GM19397 (cell line): ENCODE results near the gene POU6F2.

ENCODE experiments used
- ATAC-seq: cut with Tn5 transposase; IDR thresholded peaks from one replicate; pipeline ENCODE4 v1.9.1; 2021; ENCODE audit warnings: mild to moderate bottlenecking, moderate library complexity; ENCODE audit not compliant: unreplicated experiment

Gene POU6F2

GRCh38 chr7:39247576-39247975 lies 269.9 kb downstream of the POU6F2 start:
- ATAC-seq = no peak

GRCh38 chr7:39248041-39248691 lies 270.5 kb downstream of the POU6F2 start:
- ATAC-seq = no peak

DNA sequence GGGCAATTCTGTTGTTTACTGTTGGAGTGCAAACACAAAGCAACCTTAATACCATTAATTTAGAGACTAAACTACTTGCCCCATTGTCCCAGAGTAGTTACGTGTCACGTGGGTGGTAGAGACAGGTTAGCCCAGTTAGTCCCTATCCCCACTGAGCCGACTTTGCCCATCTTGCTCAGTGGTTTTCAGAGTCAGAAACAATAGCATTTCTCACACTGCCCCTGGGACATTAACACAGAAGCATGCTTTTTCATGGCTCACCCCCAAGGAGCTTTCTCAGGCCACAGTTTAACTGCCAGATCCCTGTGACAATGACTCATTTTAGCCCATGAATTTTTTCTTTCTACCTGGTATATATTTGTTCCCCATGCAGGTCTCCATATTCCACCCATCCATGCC lies 271.0 kb downstream of the POU6F2 start:
- ATAC-seq = no peak

- no peak for ATAC-seq
Measured at GRCh38 chr7:39249635-39250152, 272.0 kb downstream of the POU6F2 start.

GRCh38 chr7:39252916-39253315 lies 275.2 kb downstream of the POU6F2 start:
- ATAC-seq = no peak

GRCh38 chr7:39259391-39260003 lies 281.8 kb downstream of the POU6F2 start:
- ATAC-seq = no peak

DNA sequence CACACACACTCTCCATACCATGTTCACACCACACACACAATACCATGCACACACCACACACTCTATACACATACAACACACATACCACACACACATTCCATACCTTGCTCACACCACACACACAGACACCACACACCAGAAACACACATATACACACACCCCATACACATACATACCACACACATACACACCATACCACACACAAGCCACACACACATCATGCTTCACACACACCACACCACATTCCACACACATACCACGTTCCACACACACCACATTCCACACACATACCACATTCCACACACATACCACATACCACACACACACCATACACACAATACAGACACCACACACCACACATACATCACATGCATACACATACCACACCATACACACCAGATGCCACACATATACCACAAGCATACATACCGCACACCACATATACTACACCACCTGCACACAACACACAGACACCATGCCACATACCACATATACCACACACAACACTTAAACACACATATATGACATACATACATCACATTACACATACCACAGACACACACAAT lies 282.7 kb downstream of the POU6F2 start:
- no peak for ATAC-seq

DNA sequence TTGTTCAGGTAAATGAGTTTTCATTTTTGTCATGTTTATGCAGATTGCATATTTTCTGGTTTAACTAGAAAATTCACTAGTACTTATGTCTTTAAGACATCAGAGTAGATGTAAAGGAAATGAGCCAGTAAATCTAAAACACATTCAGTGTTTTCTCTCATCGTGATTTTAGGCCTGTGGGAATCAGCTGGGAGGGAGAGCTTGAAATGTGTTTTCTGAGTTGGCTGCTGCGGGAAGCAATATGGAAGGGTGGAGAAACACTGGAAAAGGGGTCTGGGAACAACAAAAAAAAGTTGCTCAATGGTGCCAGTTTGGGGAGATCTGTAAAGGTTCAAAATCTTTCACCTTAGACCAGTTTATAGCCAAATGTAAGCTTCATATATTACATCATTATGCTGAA lies 284.1 kb downstream of the POU6F2 start:
- ATAC-seq = no peak

DNA sequence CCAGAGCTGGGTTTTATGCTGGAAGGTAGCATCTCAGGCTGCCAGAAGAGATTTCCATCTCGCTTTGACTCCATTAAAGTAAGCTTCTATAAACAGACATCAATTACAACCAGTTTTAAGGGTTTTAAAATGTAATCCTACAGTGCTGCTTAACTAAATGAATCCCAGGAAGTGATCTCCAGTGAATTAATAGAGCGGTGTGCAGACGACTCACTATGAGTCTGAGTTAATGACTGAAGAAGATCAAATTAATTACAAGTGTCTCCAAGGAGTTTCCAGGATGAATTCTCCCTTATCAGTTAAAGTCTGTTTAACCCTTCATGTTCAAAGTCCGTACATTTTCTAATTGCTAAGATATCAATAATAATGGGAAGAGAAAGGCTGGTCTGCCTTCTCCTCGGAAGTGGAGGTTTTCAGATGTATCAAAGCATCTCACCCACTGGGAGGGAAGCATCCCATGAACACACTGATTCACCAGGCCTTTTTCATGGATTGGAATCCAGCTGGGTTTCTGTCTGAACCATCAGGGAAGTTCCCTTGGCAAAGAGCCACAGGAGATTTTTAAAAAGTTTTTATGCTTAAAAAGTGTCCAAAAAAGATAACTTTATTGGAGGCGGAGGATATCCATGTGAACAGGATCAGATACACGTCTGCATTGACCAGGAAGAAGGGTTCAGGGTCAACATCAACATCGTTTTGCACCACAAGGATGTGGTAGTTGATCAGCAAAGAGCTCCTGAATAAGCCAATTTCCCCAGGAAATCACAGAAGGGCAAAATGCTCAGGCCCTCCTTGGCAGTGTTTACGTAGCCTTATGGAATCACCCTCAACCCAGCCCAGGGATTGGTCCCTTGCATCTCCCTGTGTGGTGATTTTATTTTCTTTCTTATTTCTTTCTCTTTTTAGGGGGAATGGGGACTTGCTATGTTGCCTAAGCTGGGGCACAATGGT lies 288.2 kb downstream of the POU6F2 start:
- no peak for ATAC-seq

DNA sequence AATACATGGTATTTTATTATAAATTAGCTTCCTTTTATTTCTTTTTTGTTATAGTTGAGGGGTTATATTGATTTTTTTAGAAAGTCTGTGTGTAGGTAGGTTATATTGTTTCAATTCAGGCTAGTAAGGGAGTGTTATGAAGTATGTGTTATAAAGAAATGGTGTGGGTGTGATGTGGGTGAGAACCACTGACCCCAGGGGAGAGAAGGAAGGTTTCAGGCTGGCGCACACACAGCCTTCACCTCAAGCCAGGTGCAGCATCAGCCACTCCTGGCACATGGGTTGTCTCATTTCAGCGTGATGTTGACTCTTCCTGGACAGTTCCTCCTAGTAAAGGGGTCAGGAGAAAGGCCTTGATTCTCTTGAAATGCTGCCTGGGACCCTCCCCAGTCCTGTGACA lies 291.3 kb downstream of the POU6F2 start:
- ATAC-seq = no peak

- ATAC-seq = no peak
Measured at GRCh38 chr7:39270018-39270417, 292.3 kb downstream of the POU6F2 start.

DNA sequence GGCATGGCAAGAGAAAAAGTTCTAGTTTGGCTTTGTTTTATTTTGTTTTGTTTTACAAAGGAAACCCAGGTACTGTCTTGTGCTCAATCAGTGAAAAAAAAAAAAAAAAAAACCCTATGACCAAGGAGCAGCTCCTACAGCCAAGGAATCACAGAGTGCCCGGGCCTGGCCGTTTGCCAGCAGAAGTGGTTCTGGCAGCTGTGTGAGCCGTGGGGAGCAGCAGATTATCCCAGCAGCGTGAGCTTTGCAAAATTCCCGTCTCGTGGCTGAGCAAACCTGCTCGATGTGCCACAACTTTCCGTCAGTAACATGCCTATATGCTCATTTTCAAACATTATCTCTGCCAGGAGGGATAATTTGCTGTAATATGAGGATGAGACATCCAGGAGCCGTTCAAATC lies 293.7 kb downstream of the POU6F2 start:
- ATAC-seq = no peak

DNA sequence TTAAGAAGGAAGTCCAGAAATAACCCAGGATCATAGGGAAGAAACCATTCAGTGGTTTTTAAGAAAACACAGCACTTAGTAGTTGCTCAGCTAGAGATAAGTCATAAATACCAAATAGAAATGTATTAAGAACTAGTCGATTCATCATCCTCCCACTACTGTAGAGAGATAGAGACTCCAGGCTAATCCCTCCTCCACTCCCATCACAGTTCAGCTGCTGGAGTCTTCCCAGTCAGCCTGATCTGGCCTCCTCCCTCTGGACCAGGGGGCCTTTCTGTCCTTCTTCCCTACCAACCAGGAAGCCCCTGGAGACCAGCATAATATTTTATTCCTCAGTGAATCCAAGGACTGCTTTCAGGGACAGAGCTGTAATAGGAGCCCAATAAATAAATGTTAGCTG lies 294.4 kb downstream of the POU6F2 start:
- no peak for ATAC-seq

DNA sequence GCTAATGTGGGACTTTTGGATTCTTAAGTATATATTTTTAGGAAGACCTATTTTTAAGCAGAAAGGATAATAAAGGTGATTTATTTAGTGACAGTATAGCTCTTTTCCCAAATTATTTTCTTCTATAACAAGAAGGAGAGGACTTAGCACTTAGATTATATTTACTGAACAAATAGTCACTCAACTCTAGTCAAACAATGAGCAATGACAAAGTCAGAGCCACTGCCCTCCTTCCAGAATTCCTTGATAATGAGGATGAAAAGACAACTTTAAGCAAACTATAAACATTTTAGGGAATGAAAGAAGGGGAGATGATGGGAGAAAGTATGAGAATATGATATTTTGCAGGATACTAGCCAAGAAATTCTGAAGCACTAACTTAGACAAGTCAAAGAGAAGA lies 295.0 kb downstream of the POU6F2 start:
- no peak for ATAC-seq

DNA sequence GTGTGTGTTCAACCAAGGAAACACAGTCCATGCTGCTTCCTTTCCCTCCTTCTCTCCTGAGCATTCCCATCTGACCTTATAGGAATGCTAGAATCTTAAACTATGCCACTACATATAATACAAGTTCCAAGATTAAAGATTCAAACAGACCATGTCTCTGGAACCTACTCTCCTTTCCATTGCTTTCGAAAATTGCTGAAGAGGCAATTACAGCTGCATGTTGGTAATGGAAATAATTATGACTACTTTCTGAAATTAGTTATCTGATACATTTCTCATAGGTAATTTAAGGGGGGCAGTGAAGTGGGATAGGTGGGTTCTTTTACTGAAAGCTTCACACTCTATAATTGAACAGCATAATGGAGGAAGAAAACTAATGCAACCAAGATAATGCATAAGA lies 302.6 kb downstream of the POU6F2 start:
- no peak for ATAC-seq

DNA sequence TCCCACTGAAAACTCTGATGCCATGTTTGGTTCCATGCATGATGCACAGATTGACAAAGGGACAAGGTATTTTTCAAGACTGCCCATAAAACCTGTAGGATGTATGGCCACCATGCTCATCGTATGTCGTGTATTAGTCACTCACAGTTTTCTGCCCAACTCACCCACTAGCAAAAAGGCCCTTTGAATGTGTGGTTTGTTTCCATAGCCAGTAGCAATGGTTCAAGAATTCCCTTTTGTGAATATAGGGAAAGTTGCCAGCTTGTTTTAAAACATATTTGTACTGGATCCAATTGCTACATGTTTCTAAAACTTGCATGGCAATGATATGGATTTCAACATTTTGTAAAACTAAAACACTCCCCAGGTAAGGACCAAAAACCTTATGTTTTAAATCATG lies 307.5 kb downstream of the POU6F2 start:
- no peak for ATAC-seq

DNA sequence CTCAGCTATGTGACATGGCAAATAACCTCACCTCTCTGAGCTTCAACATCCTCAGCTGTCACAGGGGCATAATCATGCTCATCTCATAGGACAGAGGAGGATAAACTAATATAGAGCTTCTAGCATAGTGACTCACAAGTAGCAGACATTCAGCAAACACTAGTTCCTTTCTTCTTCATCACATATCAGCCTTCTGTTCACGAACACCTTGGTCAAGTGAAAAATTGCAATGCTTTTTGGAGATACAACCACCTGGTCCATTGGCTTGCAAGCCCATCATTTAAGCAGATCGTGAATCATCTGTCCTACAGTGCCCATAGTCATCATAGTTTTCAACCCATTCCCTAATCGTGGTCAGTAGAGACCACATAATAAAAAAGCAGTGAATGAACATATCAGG lies 310.6 kb downstream of the POU6F2 start:
- ATAC-seq = no peak

GRCh38 chr7:39291628-39292410 lies 314.1 kb downstream of the POU6F2 start:
- ATAC-seq = no peak

- ATAC-seq = no peak
Measured at GRCh38 chr7:39293056-39293823, 315.5 kb downstream of the POU6F2 start.

DNA sequence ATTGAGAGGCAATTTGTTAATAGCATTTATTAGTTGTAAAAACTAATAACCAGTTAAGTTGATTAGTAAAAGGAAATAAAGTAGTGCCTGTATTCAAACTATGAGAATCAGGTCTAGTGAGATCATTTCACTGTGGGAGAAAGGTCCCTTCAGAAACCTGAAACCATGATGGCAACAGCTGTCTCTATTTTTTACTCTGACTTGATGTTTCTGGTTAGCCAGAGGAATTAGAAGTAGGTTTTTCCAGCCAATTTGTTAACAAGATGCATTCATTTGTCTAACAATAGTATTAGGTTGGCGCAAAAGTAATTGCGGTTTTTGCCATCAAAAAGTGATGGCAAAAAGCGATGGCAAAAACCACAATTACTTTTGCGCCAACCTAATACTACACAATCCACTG lies 316.3 kb downstream of the POU6F2 start:
- no peak for ATAC-seq
